GM18909 (cell line): ENCODE data around the gene FAM20C.

Experiments used
- ATAC-seq: cut with Tn5 transposase; IDR thresholded peaks from one replicate; pipeline ENCODE4 v1.9.1; 2021; ENCODE audit warnings: mild to moderate bottlenecking; ENCODE audit not compliant: unreplicated experiment, poor library complexity

The FAM20C gene

DNA sequence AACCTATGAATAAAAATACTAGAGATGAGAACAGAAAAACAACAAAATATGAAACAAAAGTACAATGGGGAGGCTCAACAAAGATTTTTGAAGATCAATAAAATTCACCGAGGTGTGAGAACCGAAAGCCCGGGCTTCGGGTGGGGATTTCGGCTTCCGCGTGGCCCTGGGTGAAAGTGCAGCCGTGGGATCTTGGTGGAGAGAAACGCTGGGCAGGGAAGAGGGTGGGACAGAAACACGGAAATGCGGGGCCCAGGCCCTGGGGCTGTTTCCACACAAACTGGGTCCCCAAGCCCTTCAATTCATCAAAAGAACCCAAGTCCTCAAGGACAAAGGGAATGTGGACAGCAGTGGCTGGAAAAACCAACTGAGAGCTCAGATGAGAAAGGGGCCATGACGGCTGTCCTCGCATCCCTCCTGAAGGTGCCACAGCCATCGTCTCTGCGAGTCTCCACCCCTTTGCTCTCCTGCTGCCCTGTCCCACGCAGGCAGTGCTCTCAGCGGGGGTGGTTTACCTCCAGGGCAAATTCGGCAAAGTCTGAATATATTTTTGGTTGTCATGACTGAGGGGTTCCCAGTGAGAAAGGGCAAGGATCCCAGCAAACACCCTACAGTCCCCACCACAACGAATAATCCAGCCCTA is 117.3 kb downstream of the FAM20C start:
- ATAC-seq = no peak
